HG03025 (cell line): ENCODE data around the gene CEP350.

Source experiments
- ATAC-seq: cut with Tn5 transposase; IDR thresholded peaks from one replicate; pipeline ENCODE4 v1.9.1; 2021; ENCODE audit warnings: mild to moderate bottlenecking, moderate library complexity; ENCODE audit not compliant: unreplicated experiment, low FRiP score

The CEP350 gene

GRCh38 chr1:180053594-180054567 lies 99.3 kb downstream of the CEP350 start:
- no peak for ATAC-seq

DNA sequence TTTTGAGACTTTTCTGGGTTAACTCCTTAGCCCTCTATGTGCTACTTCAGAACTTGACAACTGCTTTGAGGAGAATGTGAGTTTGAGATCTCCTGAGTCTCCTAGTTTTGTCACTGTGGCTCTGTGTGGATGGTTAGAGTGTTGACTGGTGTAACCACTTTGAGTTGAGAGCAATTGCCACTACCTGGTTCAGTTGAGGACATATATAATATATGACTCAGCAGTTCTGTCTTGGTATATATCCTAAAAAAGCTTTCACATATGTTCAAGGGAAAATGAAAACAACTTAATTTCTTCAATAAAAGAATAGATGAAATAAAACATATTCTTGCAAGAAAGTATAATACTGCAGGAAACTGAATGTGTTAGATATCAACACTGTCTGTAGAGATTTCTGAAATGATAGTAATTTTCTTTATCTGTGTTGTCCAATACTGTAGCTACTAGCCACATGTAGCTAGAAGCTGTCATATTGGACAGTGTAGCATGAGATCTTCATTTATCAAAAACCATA lies 103.3 kb downstream of the CEP350 start:
- ATAC-seq, result no peak

DNA sequence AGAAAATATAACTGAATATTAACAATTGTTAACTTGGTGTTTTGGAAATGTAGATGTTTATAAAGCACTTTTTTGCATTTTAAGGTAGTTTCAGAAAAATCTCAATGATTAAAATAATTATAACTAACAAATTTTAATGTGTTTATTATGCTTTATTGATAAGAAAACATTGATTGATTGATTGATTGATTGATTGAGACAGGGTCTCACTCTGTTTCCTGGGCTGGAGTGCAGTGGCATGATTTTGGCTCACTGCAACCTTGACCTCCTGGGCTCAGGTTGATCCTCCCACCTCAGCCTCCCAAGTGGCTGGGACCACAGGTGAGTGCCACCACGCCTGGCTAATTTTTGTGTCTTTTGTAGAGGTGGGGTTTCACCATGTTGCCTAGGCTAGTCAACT lies 106.4 kb downstream of the CEP350 start:
- ATAC-seq, result no peak

DNA sequence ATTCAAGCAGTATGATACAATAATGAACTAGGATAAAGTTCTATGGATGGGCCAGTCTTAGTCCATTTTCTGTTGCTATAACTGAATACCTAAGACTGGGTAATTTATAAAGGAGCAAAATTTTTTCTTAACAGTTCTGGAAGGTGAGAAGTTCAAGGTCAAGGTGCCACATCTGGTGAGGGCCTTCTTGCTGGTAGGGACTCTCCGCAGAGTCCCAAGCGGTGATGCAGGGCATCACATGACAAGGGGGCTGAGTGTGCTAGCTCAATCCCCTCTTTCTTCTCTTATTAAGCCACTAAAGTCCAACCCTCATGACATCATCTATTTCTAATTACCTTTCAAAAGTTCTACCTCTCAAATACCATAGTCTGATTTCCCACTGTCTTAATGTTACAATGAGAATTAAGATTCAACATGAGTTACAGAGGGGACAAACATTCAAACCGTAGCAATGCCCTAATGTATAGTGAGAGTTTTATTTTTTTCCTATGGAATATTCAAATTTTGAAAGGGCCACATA lies 107.9 kb downstream of the CEP350 start:
- no peak for ATAC-seq

- ATAC-seq, result no peak
Measured at GRCh38 chr1:180065408-180065807, 110.8 kb downstream of the CEP350 start.

- ATAC-seq, result no peak
Measured at GRCh38 chr1:180066150-180066549, 111.5 kb downstream of the CEP350 start.

GRCh38 chr1:180070286-180070685 lies 115.7 kb downstream of the CEP350 start:
- ATAC-seq, result no peak

DNA sequence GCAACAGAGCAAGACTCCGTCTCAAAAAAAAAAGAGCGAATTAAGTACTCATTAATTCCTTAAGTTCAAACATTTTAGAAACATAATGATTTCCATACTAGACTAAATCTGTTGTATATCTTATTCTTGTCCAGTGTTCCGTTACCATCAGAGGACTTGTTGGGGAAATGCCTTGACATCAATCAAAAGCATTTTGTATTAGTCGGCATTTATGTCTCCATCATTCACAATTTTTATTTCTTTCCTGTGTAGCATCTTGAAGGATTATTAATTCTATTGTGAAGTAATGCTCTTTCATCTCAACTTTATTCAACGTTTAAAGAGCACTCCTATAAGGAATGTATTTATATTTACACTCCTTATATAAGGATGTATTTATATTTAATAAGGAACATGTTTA lies 117.1 kb downstream of the CEP350 start:
- ATAC-seq, result no peak

- ATAC-seq, result no peak
Measured at GRCh38 chr1:180080439-180080838, 125.8 kb downstream of the CEP350 start.

DNA sequence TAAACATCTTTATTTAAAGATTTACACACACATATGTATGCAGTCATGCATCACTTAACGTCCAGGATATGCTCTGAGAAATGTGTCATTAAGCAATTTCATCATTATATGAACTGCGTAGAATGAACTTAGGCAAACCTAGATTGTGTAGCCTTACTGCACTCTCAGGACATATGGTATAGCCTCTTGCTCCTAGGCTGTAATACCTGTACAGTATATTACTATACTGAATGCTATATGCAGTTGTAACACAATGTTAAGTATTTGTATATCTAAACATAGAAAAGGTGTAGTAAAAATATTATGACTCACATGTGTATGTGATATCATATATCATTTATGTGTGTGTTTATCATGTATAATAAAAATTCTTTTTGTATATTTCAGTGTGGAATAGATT lies 126.9 kb downstream of the CEP350 start:
- no peak for ATAC-seq

- no peak for ATAC-seq
Measured at GRCh38 chr1:180083164-180083563, 128.6 kb downstream of the CEP350 start.

GRCh38 chr1:180084867-180085266 lies 130.3 kb downstream of the CEP350 start:
- ATAC-seq, result no peak

DNA sequence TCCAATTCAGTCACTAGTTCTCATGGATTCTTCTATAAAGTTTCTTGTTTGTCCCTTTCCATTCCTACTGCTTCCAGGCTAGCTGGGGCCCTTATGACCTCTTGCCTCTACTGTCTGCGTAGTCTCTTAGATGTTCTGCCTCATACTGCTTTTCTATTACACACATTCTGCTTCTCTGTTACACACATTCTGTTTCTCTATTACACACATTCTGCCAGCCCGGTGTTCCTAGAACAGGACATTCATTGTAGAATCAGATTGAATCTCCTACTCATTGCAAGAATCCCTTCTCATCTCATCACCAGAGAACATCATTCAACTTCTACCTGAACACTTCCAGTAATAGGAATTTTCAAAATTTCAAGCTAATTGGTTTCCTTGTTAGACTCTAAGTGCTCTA lies 130.7 kb downstream of the CEP350 start:
- no peak for ATAC-seq

DNA sequence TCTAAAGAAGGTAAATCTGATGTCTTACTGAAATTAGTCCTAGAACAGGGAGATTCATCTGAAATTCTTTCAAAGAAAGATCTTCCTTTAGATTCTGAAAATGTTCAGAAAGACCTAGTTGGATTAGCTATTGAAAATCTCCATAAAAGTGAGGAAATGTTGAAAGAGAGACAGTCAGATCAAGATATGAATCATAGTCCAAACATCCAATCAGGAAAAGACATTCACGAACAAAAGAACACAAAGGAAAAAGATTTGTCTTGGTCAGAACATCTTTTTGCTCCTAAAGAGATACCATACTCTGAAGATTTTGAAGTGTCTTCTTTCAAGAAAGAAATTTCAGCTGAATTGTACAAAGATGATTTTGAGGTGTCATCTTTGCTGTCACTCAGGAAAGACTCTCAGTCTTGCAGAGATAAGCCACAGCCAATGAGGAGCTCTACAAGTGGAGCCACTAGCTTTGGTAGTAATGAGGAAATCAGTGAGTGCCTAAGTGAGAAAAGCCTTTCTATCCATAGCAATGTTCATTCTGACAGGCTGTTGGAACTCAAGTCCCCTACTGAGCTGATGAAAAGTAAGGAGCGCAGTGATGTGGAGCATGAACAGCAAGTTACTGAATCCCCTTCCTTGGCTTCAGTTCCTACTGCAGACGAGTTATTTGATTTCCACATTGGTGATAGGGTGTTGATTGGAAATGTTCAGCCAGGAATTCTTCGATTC lies 138.5 kb downstream of the CEP350 start:
- no peak for ATAC-seq

- ATAC-seq, result no peak
Measured at GRCh38 chr1:180094705-180095295, 140.2 kb downstream of the CEP350 start.

DNA sequence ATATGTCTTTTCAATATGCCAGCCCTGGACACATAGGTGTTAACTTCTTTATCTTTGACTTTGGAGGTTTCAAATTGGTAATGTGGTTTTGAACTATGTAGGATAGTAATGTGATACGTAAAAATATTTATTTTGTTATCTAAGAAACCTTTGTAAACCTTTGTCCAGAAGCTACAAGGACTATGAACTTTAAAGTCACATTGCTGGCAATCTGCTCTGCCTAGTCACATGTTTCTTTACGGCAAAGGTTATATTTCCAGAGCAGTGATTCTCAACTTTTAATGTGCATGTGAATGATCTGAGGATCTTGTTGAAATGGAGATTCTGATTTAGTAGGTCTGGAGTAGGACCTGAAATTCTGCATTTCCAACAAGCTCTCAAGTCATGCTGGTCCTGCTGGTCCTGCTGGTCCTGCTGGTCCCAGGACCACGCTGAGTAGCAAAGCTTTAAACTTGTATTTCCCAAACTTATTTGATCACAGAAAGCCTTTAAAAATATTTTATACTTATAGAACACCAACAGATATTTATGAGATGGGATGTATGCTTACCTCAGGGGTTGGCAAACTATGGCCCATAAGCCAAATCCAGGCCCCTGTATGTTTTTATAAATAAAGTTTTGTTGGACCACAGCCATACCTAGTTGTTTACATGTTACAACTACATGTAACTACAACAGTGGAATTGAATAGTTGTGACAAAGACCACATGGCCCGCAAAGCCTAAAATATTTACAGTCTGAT lies 142.1 kb downstream of the CEP350 start:
- ATAC-seq, result no peak

GRCh38 chr1:180097326-180097605 lies 142.7 kb downstream of the CEP350 start:
- no peak for ATAC-seq

GRCh38 chr1:180101411-180101810 lies 146.8 kb downstream of the CEP350 start:
- no peak for ATAC-seq

DNA sequence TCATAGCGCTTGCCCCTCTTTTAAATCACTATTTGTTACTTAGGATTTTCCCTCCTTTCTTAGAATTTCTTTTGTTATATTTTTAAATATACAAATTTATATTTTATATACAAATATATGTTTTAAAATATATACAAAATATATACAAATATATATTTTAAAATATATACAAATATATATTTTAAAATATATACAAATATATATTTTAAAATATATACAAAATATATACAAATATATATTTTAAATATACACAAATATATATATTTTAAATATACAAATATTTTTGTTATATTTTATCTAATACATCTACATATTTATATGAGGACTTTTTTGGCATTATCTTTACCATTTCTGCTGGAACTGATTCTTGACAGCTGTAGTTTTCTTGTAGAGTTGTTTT lies 149.2 kb downstream of the CEP350 start:
- no peak for ATAC-seq

DNA sequence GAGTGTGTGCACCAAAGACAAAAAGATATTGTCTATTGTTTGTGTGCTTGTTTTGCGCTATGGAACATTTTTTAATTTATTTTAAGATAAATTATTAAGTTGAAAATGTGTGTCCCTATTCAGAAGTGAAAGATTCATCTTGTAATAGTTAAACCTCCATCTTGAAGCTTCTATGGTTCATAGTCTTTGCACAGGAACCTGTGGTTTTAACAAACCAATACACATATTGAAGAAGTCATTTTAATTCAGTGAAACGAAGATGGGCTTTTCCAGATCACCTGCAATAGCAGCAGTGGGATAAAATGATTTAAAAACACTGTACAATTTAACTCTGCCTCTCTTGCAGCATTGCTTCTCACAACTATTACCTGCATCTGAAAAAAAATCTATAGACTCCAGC lies 157.5 kb downstream of the CEP350 start:
- no peak for ATAC-seq
